ENCODE results near the gene TMED10.
"Not testable (repeated sequence)": the region's sequence is repeated elsewhere in the genome, so short reads cannot be mapped to it uniquely, and the experiment has no call there.

Gene TMED10

GRCh38 chr14:75185251-75186040 lies 9.0 kb upstream of the TMED10 start:
- Histone ChIP-seq H3K9me3 (ENCODE audit: severe bottlenecking) (no peaks in the 10 kb centered on the region), H3K27me3 (ENCODE audit: insufficient read depth, low read depth, severe bottlenecking) (no peaks in the 10 kb centered on the region), H3K4me3 (ENCODE audit: low read depth, low read length) (no peak overlapping the region), H3K36me3 (no peaks in the 10 kb centered on the region), H3K27ac (no peak overlapping the region)
- no peak for TF ChIP-seq CTCF (IDR thresholded peaks at IDR 0.05; ENCODE audit: low read depth, low read length)
- no peak for DNase-seq

- no peak for TF ChIP-seq CTCF (IDR thresholded peaks at IDR 0.05; ENCODE audit: low read depth, low read length)
- DNase-seq: no peak
- H3K27ac ChIP-seq: no peak overlapping the region
- no peaks in the 10 kb centered on the region for H3K27me3 ChIP-seq (ENCODE audit: insufficient read depth, low read depth, severe bottlenecking)
- no peaks in the 10 kb centered on the region for H3K36me3 ChIP-seq
- no peak overlapping the region for H3K4me3 ChIP-seq (ENCODE audit: low read depth, low read length)
- no peaks in the 10 kb centered on the region for H3K9me3 ChIP-seq (ENCODE audit: severe bottlenecking)
These were observed 8.1 kb upstream of the TMED10 start for GRCh38 chr14:75184492-75184891.

- Histone ChIP-seq H3K9me3 (ENCODE audit: severe bottlenecking) (no peaks in the 10 kb centered on the region), H3K27ac (no peak overlapping the region), H3K36me3 (no peaks in the 10 kb centered on the region), H3K27me3 (ENCODE audit: insufficient read depth, low read depth, severe bottlenecking) (no peaks in the 10 kb centered on the region), H3K4me3 (ENCODE audit: low read depth, low read length) (no peak overlapping the region)
- no peak for TF ChIP-seq CTCF (IDR thresholded peaks at IDR 0.05; ENCODE audit: low read depth, low read length)
- no peak for DNase-seq
These were observed 7.6 kb upstream of the TMED10 start for GRCh38 chr14:75184039-75184438.

- Histone ChIP-seq H3K27me3 (ENCODE audit: insufficient read depth, low read depth, severe bottlenecking) (no peaks in the 10 kb centered on the region), H3K36me3 (no peaks in the 10 kb centered on the region), H3K4me3 (ENCODE audit: low read depth, low read length) (no peak overlapping the region), H3K27ac (no peak overlapping the region), H3K9me3 (ENCODE audit: severe bottlenecking) (no peaks in the 10 kb centered on the region)
- no peak for DNase-seq
- no peak for TF ChIP-seq CTCF (IDR thresholded peaks at IDR 0.05; ENCODE audit: low read depth, low read length)
These were observed 6.8 kb upstream of the TMED10 start for GRCh38 chr14:75183225-75183624.

GRCh38 chr14:75182821-75183220 lies 6.4 kb upstream of the TMED10 start:
- H3K4me3 ChIP-seq (ENCODE audit: low read depth, low read length): no peak overlapping the region
- no peak for DNase-seq
- no peaks in the 10 kb centered on the region for H3K27me3 ChIP-seq (ENCODE audit: insufficient read depth, low read depth, severe bottlenecking)
- no peaks in the 10 kb centered on the region for H3K9me3 ChIP-seq (ENCODE audit: severe bottlenecking)
- no peak for TF ChIP-seq CTCF (IDR thresholded peaks at IDR 0.05; ENCODE audit: low read depth, low read length)
- no peaks in the 10 kb centered on the region for H3K36me3 ChIP-seq
- H3K27ac ChIP-seq: no peak overlapping the region

- not testable (repeated sequence) for H3K27me3 ChIP-seq (ENCODE audit: insufficient read depth, low read depth, severe bottlenecking); DNase-seq; H3K27ac ChIP-seq; H3K4me3 ChIP-seq (ENCODE audit: low read depth, low read length); H3K36me3 ChIP-seq; H3K9me3 ChIP-seq (ENCODE audit: severe bottlenecking)
These were observed 5.8 kb upstream of the TMED10 start for GRCh38 chr14:75182163-75182562.
